GM20431 (cell line): ENCODE data around the gene NLRP6.
"Not testable (repeated sequence)": the region's sequence is repeated elsewhere in the genome, so short reads cannot be mapped to it uniquely, and the experiment has no call there.

ENCODE experiments used
- in situ Hi-C: fragments of 300-500 bp; cut with MseI, MboI; formaldehyde crosslinking; loops from one replicate; pipeline ENCODE4 v1.15.0; 2020; ENCODE audit warnings: low sequenced_read_pairs; ENCODE audit not compliant: unreplicated experiment

NLRP6 gene

DNA sequence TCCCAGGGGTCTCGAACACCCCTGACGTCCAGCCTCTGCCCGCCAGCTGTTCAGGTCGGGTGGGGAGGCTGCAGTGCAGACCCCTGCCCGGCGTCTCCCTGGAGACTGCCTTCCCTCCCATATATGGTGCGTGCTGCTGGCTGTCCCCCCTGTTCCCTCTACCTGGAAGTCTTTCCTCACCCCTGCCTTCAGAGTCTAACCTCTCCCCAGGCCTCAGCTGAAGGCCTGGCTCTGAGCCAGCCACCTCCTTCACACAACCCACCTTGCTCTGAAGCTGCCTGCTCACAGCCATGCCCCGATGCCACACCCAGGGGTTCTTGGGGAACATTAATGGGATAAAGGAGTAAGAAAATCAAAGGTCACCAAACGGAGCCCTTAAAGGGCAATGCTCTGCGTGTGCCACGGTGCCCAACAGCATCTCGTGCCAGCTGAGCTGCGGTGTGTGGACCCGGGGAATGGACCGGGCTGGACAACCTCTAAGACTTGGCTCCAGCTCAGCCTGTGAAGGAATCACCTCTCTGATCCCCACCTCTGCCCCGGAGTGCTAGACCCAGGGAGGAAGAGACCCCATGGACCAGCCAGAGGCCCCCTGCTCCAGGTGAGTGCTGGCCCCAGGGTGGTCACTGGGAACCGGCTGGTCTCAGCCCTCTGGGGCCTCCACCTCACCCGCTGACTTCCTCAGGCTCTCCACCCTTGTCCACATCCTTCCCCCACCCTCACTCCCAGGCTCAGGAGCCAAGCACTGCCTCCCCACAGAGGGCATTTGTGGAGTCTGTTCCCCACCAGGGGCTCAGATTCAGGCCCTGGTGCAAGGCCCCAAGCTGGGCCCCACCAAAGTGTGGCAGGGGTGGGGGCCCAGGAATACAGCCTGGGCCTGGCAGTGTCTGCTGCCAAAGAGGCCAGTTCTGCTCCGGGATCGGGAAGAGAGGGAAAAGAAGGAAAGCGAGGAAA lies at the start of gene NLRP6:
NLRP6 (plus strand) TSS at position 407 of the 951 bp plus-strand sequence; CDS start at position 570, 163 bp downstream.
- in situ Hi-C loops = no loop called here

DNA sequence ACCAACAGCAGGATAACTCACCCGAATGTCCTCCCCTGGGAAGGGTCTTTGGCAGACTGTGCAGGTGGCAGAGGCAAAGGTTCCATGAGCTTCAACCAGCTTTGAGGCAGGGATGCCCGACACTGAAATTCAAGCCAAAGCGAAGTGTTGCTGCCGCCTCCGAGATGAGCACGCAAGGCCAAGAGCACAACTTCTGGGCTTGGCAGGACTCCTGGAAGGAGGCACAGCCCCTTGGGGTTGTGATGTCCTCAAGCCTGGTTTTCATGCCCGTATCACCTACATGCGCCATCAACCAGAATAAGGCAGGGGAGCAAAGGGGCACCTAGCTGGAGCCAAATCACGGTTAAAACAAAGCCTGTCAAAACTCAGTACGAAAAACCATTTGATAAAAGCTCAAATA lies 47.8 kb upstream of the NLRP6 start:
- in situ Hi-C loops = no loop called here

DNA sequence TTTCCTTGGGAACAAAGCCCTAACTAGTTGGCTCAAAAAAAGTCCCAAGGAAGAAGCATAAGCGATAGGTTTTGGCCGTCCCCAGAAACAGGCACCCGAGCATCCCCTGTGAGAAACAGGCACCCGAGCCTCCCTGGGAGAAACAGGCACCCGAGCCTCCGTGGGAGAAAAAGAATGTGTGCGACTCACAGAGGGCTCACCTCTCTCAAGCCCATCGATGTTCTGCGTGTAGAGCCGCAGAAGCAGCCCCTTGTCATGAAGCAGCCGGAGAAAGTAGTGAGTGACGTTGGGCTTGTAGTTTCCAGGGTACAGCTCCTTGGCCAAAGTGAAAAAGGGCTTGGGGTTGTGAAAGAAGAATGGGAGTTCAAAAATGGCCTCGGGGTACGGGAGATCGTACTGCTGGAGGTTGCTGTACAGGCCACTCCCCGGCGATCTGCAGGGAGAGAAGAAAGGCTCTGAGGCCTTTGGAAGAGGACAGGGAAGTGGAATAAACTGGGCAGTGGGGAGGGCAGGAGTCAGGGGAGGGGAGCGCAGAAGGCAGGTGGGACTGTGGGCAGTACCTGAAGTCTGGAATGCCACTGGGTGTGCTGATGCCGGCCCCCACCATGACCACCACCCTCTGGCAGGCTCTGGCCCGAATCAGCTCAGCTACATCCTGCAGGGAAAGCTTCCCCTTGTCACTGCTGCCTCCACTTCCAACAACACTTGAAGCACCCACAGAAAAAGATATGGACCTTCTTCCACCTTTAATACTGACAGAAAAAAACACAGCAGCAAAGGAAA lies 45.2 kb upstream of the NLRP6 start:
- in situ Hi-C loops = no loop called here

- in situ Hi-C loops = no loop called here
These were observed 43.0 kb upstream of the NLRP6 start for GRCh38 chr11:235180-235579.

DNA sequence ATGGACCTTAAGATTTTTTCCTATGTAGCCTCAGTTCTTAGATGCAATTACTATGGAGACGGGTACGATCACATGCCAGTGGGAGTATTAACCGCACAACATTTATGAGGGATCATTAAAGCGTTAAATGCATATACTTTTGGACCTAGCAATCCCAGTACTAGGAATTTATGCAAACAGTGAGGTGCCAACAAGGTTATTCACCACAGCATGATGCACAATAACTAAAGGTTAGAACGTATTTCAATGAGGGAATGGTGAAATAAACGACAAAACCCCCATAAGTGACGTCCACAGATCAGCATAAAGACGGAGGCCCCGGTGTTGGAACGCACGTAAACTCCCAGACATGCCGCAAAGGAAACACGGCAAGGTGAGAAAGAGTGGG lies 42.6 kb upstream of the NLRP6 start:
- in situ Hi-C loops = no loop called here

- in situ Hi-C loops = no loop called here
These were observed 42.0 kb upstream of the NLRP6 start, which contains the start of gene SIRT3 for GRCh38 chr11:235997-236773. TSS of gene SIRT3 (minus strand) at chr11:236342. CDS start at chr11:236328, 14 bp downstream.

DNA sequence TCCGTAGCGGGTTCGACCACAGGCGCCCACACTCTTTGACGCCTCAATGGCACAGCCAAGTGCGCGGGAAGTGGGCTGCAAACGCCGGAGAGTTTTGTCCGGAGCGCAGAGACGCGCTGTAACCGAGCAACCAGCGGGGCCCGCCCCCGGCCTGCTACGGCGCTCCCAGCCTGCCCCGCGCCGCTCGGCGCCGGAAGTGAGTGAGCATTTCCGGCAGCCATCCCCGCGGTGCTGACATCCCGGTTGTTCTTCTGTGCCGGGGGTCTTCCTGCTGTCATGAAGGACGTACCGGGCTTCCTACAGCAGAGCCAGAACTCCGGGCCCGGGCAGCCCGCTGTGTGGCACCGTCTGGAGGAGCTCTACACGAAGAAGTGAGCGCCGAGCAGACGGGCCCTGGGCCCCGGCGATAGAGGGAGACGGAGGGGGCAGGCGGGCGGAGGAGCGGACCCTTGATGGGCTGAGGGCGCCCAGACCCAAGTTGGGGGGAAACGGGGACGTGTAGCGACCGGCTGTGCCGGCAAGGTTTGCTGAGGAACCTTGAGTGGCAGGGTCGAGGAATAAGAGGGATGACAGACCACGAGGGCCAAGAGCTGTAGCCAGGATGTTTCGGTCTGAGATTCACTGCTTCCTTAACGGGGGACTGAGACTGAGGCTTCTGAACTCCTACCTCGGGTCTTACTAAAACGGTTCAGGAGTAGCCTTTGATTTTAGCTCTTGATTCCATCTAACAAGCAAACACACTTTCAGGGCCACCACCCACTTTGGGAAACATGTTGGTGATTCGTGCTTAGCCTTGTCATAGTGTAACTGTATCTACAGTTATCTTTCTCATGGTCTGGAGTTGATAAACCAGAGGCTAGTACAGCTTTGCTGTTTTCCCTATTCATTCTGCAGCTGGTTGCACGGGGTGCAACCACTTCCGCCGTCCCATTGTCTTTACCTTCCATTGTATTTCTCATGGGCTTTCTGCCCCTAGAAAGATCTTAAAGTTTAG lies 41.1 kb upstream of the NLRP6 start, which contains the start of gene PSMD13:
PSMD13 (plus strand) TSS at position 203 of the 994 bp plus-strand sequence; CDS start at position 277, 74 bp downstream.
- in situ Hi-C loops = no loop called here

GRCh38 chr11:238346-238745 lies 39.9 kb upstream of the NLRP6 start:
- in situ Hi-C loops = not testable (repeated sequence)

DNA sequence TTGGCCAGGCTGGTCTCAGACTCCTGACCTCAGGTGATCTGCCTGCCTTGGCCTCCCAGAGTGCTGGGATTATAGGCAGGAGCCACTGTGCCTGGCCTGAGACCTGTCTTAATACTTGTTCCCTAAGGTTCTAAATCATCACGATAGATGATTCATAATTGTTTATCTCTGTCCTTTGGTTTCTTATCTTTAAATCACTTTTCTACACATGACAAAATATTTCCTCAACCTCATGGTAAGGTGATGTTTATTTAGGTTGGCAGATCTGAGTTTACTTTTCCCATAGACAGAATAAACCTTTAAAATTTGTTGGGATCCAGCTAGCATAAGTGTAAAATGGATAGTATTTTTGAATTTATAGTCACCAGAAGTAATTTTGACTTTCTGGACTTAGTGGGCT lies 37.9 kb upstream of the NLRP6 start:
- in situ Hi-C loops = no loop called here

- in situ Hi-C loops = no loop called here
These were observed 36.6 kb upstream of the NLRP6 start for GRCh38 chr11:241634-242033.

- in situ Hi-C loops = no loop called here
These were observed 33.8 kb upstream of the NLRP6 start for GRCh38 chr11:244376-244775.

GRCh38 chr11:249062-249461 lies 29.1 kb upstream of the NLRP6 start:
- in situ Hi-C loops = no loop called here

- in situ Hi-C loops = no loop called here
These were observed 27.9 kb upstream of the NLRP6 start for GRCh38 chr11:250274-250673.

DNA sequence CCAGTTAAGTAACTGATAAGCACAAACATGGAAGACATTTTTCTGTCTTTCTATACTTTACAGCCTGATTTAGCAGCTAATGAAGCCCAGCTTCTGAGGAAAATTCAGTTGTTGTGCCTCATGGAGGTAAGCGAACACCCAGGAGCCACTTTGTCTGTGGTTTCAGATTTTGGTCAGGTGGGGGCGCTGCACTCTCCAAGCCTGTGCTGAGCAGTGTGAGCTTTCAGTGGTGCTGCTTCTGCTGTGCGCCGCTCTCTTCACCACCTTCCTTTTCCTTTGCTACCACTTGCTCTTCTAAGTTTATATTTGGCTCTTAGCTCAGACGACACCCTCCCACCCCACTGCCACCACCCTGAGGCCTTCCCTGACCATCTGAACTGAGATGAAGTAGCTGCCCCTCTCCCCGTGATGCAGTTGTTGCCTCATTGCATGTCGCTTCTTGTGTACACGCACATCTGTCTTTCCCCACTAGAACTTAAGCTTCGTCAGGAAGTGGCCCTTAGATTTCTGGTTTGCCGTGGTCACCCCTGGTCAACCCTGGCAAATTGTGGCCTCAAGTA lies 27.4 kb upstream of the NLRP6 start:
- in situ Hi-C loops = no loop called here

- in situ Hi-C loops = no loop called here
These were observed 26.7 kb upstream of the NLRP6 start for GRCh38 chr11:251550-251949.

GRCh38 chr11:252666-253065 lies 25.5 kb upstream of the NLRP6 start:
- in situ Hi-C loops = no loop called here

GRCh38 chr11:253160-253885 lies 24.9 kb upstream of the NLRP6 start:
- in situ Hi-C loops = no loop called here

DNA sequence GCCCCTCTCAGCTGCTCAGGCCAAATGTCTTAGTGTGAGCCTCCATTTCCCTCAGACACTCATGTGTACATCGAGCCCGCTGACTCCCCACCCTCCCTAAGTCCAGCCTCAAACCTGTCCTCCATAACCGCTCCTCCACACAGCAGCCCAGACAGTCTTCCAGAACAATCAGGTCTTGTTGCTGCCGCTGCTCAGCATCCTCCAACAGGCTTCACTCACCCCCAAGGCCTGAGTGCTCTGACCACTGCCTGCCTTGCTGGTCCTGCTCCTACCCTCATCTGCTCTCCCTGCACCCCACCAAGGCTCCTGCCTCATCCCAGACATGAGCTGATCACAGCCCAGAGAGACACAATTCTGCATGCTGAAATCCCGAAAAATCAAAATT lies 24.3 kb upstream of the NLRP6 start:
- in situ Hi-C loops = no loop called here
